RWPE2 (cell line): ENCODE results near the gene SHKBP1.

Experiments
- ATAC-seq: fragments of 200-7000 bp; cut with Tn5 transposase; 3 replicates; pipeline ENCODE4 v1.9.1; 2021; ENCODE audit warnings: low read depth
- DNase-seq: peaks from one replicate; pipeline ENCODE4 v3.0.0-alpha.2; 2020; ENCODE audit warnings: low spot score
- H3K27ac ChIP-seq: fragments of 450-650 bp; 2 replicates; pipeline ENCODE4 v1.5.1; 2017; ENCODE audit warnings: mild to moderate bottlenecking; ENCODE audit not compliant: poor library complexity, severe bottlenecking
- H3K27me3 ChIP-seq: fragments of 250-450 bp; sonication (Bioruptor Pico); 2 replicates; pipeline ENCODE4 v1.5.1; 2021; ENCODE audit warnings: mild to moderate bottlenecking, moderate library complexity; ENCODE audit not compliant: insufficient read depth, poor library complexity, severe bottlenecking
- H3K36me3 ChIP-seq: fragments of 250-450 bp; sonication (Bioruptor Pico); 2 replicates; pipeline ENCODE4 v1.5.1; 2020; ENCODE audit warnings: low read depth, mild to moderate bottlenecking, moderate library complexity
- H3K4me1 ChIP-seq: fragments of 250-450 bp; sonication (Bioruptor Pico); 2 replicates; pipeline ENCODE4 v1.5.1; 2021; ENCODE audit warnings: mild to moderate bottlenecking, moderate library complexity; ENCODE audit not compliant: insufficient read depth, poor library complexity, severe bottlenecking
- H3K4me3 ChIP-seq: fragments of 250-450 bp; sonication (Bioruptor Pico); 2 replicates; pipeline ENCODE4 v1.5.1; 2021; ENCODE audit warnings: mild to moderate bottlenecking, moderate library complexity; ENCODE audit not compliant: severe bottlenecking
- H3K9me3 ChIP-seq: fragments of 250-450 bp; sonication (Bioruptor Pico); 2 replicates; pipeline ENCODE4 v1.5.1; 2021; ENCODE audit warnings: mild to moderate bottlenecking, moderate library complexity; ENCODE audit not compliant: severe bottlenecking
- TF ChIP-seq, protein P1 (sequence below): fragments of 450-650 bp; IDR thresholded peaks from one replicate; pipeline ENCODE4 v1.5.1; 2017; ENCODE audit warnings: mild to moderate bottlenecking, moderate library complexity; ENCODE audit not compliant: poor library complexity, severe bottlenecking

The SHKBP1 gene

DNA sequence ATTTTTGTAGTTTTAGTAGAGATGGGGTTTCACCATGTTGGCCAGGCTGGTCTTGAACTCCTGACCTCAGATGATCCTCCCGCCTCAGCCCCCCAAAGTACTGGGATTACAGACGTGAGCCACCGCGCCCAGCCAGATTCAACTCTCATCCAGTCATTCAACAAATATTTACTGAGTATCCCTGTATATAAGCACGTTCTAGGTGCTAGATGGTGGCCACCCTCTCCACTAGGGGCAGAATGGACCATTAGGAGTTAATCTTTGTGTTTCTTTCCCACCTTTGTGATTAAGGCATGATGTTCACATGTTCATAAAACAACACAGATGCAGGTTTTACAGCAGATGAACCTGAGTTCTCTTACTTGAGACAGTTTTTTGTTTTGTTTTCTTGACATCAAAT is 7.3 kb downstream of the SHKBP1 start:
- no peak for DNase-seq
- TF ChIP-seq, protein P1, sequence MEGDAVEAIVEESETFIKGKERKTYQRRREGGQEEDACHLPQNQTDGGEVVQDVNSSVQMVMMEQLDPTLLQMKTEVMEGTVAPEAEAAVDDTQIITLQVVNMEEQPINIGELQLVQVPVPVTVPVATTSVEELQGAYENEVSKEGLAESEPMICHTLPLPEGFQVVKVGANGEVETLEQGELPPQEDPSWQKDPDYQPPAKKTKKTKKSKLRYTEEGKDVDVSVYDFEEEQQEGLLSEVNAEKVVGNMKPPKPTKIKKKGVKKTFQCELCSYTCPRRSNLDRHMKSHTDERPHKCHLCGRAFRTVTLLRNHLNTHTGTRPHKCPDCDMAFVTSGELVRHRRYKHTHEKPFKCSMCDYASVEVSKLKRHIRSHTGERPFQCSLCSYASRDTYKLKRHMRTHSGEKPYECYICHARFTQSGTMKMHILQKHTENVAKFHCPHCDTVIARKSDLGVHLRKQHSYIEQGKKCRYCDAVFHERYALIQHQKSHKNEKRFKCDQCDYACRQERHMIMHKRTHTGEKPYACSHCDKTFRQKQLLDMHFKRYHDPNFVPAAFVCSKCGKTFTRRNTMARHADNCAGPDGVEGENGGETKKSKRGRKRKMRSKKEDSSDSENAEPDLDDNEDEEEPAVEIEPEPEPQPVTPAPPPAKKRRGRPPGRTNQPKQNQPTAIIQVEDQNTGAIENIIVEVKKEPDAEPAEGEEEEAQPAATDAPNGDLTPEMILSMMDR: peak; percentile 35
- H3K27me3 ChIP-seq: no peaks in the 10 kb centered on the region
- peak overlapping the region; percentile 76 for H3K27ac ChIP-seq
- no peaks in the 10 kb centered on the region for H3K9me3 ChIP-seq
- peak; percentile 59; the same call in 1 of the 3 replicates for ATAC-seq
- H3K4me3 ChIP-seq: no peak overlapping the region
- peaks cover 11% of the 10 kb centered on the region for H3K4me1 ChIP-seq
- H3K36me3 ChIP-seq: peaks cover 44% of the 10 kb centered on the region

DNA sequence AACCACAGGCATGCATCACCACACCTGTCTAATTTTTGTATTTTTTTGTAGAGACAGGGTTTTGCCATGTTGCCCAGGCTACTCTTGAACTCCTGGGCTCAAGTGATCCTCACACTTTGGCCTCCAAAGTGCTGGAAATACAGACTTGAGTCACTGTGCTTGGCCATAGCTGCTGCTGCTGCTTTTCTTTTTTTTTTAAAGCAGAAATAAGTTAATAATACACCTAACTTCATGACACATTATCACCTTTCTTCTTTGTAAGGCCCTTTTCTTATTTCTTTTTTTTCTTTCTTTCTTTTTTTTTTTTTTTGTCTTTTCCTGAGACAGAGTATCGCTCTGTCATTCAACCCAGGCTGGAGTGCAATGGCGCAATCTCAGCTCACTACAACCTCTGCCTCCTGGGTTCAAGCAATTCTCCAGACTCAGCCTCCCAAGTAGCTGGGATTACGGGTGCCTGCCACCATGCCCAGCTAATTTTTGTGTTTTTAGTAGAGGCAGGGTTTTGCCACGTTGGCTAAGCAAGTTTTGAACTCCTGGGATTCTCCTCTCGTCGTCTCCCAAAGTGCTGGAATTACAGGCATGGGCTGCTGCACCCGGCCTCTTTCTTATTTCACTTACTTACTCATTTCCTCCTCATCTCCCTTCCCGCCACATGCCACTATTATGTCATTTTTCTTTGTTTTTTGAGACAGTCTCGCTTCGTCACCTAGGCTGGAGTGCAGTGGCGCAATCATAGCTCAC is 8.7 kb downstream of the SHKBP1 start:
- ATAC-seq: peak; percentile 59; the same call in 2 of the 3 replicates
- TF ChIP-seq, protein P1: no peak
- Histone ChIP-seq H3K27ac (peak overlapping the region; percentile 76), H3K9me3 (no peaks in the 10 kb centered on the region), H3K4me3 (no peak overlapping the region), H3K27me3 (no peaks in the 10 kb centered on the region), H3K36me3 (peaks cover 38% of the 10 kb centered on the region), H3K4me1 (peaks cover 11% of the 10 kb centered on the region)
- no peak for DNase-seq

DNA sequence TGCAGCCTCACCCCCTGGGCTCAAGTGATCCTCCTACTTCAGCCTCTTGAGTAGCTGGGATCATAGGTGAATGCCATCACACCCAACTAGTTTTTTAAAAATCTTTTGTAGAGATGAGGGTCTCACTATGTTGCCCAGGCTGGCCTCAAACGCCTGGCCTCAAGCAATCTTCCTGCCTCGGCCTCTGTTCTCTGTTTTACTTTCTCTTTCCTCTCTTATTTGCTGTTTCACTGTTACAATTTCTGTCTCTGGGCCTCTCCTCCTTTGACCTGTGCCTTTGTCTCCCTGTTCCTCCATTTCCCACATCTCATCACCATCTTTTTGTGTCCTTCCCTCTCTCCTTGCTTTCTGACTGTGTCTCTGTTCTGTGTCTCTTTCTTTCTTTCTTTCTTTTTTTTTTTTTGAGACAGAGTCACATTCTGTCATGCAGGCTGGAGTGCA is 9.3 kb downstream of the SHKBP1 start:
- no peak overlapping the region for H3K4me3 ChIP-seq
- TF ChIP-seq, protein P1: no peak
- no peaks in the 10 kb centered on the region for H3K27me3 ChIP-seq
- H3K9me3 ChIP-seq: no peaks in the 10 kb centered on the region
- H3K36me3 ChIP-seq: peaks cover 38% of the 10 kb centered on the region
- ATAC-seq (no peak), DNase-seq (no peak)
- H3K4me1 ChIP-seq: peaks cover 11% of the 10 kb centered on the region
- H3K27ac ChIP-seq: peak overlapping the region; percentile 76

DNA sequence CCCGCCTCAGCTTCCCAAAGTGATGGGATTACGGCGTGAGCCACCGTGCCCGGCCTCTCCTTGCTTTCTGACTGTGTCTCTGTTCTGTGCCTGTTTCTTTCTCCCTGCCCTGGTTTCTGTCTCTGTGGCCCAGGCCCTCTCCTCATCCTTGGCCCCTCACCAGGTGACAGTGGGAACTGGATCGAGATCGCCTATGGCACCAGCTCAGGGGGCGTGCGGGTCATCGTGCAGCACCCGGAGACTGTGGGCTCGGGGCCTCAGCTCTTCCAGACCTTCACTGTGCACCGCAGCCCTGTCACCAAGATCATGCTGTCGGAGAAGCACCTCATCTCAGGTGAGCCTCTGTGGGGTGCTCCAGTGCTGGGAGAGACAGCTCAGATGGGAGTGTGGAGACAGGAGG is 9.9 kb downstream of the SHKBP1 start:
- no peak overlapping the region for H3K27ac ChIP-seq
- no peak overlapping the region for H3K4me3 ChIP-seq
- H3K4me1 ChIP-seq: peaks cover 11% of the 10 kb centered on the region
- DNase-seq (no peak), ATAC-seq (no peak)
- H3K9me3 ChIP-seq: no peaks in the 10 kb centered on the region
- TF ChIP-seq, protein P1: no peak
- H3K27me3 ChIP-seq: no peaks in the 10 kb centered on the region
- H3K36me3 ChIP-seq: peaks cover 38% of the 10 kb centered on the region
